H1 (cell line): ENCODE data around the gene CRYGN.

Source experiments
- EP300 ChIP-seq, 2 experiments: IDR thresholded peaks; 1 replicate in 1 of 2; 2 replicates in 1 of 2; pipeline ENCODE4 v1.6.1; 2011 to 2012; ENCODE audit warnings: low read depth in 2 of 2, low read length in 2 of 2, mild to moderate bottlenecking in 2 of 2, borderline replicate concordance in 1 of 2, inconsistent platforms in 1 of 2, moderate library complexity in 1 of 2
- TF ChIP-seq, protein P1 (sequence below), 3 experiments: IDR thresholded peaks; 1 replicate in 2 of 3; 2 replicates in 1 of 3; pipeline versions ENCODE4 v1.5.1 to v1.6.1; 2011; ENCODE audit warnings: low read length in 3 of 3, mild to moderate bottlenecking in 3 of 3, inconsistent platforms in 2 of 3, low read depth in 1 of 3, moderate library complexity in 1 of 3; ENCODE audit not compliant: insufficient read depth in 1 of 3; ENCODE audit errors: control extremely low read depth in 1 of 3

DNA sequence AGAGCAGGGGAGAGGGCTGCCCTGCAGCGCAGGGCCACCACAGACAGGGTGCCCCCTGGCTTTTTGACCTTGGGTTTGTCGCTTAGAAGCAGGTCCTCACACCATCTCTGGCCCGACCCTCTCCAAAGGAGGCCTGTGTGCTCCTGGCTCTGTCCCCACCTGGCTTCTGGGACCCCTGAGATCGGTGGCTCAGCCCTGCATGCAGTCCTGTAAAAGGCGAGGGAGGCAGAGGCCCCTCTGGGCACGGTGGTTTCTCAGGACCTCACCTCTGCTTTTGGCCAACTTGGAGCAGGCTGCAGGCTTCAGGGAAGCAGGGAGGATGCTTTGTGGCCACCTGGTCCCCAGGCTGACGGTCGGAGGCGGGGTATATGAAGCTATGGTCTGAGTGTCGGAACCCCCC is 51.5 kb downstream of the CRYGN start:
- TF ChIP-seq, protein P1, sequence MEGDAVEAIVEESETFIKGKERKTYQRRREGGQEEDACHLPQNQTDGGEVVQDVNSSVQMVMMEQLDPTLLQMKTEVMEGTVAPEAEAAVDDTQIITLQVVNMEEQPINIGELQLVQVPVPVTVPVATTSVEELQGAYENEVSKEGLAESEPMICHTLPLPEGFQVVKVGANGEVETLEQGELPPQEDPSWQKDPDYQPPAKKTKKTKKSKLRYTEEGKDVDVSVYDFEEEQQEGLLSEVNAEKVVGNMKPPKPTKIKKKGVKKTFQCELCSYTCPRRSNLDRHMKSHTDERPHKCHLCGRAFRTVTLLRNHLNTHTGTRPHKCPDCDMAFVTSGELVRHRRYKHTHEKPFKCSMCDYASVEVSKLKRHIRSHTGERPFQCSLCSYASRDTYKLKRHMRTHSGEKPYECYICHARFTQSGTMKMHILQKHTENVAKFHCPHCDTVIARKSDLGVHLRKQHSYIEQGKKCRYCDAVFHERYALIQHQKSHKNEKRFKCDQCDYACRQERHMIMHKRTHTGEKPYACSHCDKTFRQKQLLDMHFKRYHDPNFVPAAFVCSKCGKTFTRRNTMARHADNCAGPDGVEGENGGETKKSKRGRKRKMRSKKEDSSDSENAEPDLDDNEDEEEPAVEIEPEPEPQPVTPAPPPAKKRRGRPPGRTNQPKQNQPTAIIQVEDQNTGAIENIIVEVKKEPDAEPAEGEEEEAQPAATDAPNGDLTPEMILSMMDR (IDR thresholded peaks at IDR 0.05; ENCODE audit: control extremely low read depth in 1 of 3, insufficient read depth in 1 of 3, low read depth in 1 of 3, low read length in 3 of 3): no peak
- no peak for TF ChIP-seq EP300 (IDR thresholded peaks at IDR 0.05; ENCODE audit: borderline replicate concordance in 1 of 2, low read depth in 2 of 2, low read length in 2 of 2)
